H1 (cell line): ENCODE results near the gene PNCK. TPM values are rescaled to one million over a fixed set of nuclear protein-coding genes. Genes with fewer than 3 reads are reported as not detected.

Experiments
- CTCF ChIA-PET: fragments of 300-600 bp; sonication (Branson Sonifier 250); formaldehyde crosslinking; loops from one replicate; lab custom pipeline; 2021; ENCODE audit not compliant: partially characterized antibody; lab: Charles Lee
- POLR2A ChIA-PET: fragments of 300-600 bp; sonication (Branson Sonifier 250); formaldehyde crosslinking; loops from one replicate; lab custom pipeline; 2021; ENCODE audit warnings: inconsistent platforms; ENCODE audit not compliant: partially characterized antibody; lab: Charles Lee
- DNase-seq, 2 experiments: peaks; one replicate each; pipeline versions ENCODE4 v3.0.0 to v3.0.0-alpha.2; 2010 to 2022; ENCODE audit warnings: low spot score in 2 of 2, low read depth in 1 of 2, mixed read lengths in 1 of 2
- FAIRE-seq: peaks from 2 replicates; lab custom pipeline; 2011; peaks lifted over from hg19 to GRCh38; lab: Jason Lieb, UNC
- H2AFZ ChIP-seq: 2 replicates; pipeline ENCODE4 v1.8.1; 2012; ENCODE audit warnings: low read length, inconsistent platforms
- H2AK5ac ChIP-seq: 2 replicates; pipeline ENCODE4 v1.6.1; 2013; ENCODE audit warnings: low read depth, low read length
- H2BK120ac ChIP-seq: replicated peaks from 2 replicates; pipeline ENCODE3; 2013; ENCODE audit warnings: low read depth, low read length, inconsistent platforms
- H2BK12ac ChIP-seq: 2 replicates; pipeline ENCODE4 v1.6.1; 2013; ENCODE audit warnings: low read depth, low read length
- H2BK15ac ChIP-seq: 2 replicates; pipeline ENCODE4 v1.6.1; 2013; ENCODE audit warnings: low read length
- H2BK20ac ChIP-seq: 2 replicates; pipeline ENCODE4 v1.6.1; 2013; ENCODE audit warnings: low read length
- H2BK5ac ChIP-seq: 2 replicates; pipeline ENCODE4 v1.6.1; 2013; ENCODE audit warnings: low read depth, low read length
- H3K14ac ChIP-seq: 2 replicates; pipeline ENCODE4 v1.6.1; 2013; ENCODE audit warnings: inconsistent platforms; ENCODE audit not compliant: insufficient read length
- H3K18ac ChIP-seq: 2 replicates; pipeline ENCODE4 v1.6.1; 2013; ENCODE audit warnings: low read length; ENCODE audit errors: extremely low read depth
- H3K23ac ChIP-seq: 2 replicates; pipeline ENCODE4 v1.6.1; 2013; ENCODE audit warnings: inconsistent platforms; ENCODE audit not compliant: insufficient read length
- H3K23me2 ChIP-seq: 2 replicates; pipeline ENCODE4 v1.6.1; 2013; ENCODE audit warnings: low read depth, low read length
- H3K27ac ChIP-seq: 2 replicates; pipeline ENCODE4 v1.6.1; 2011; ENCODE audit warnings: low read depth, low read length, inconsistent platforms
- H3K27me3 ChIP-seq, 4 experiments: replicated peaks in 1 of 4; 1 replicate in 1 of 4; 2 replicates in 3 of 4; pipeline versions ENCODE4 v1.6.1 to v1.8.1; 2011 to 2013; ENCODE audit warnings: low read length in 3 of 4, mild to moderate bottlenecking in 3 of 4, inconsistent platforms in 2 of 4, mixed read lengths in 2 of 4, moderate library complexity in 1 of 4; ENCODE audit not compliant: control insufficient read depth in 3 of 4, insufficient read depth in 3 of 4; ENCODE audit errors: extremely low read depth in 1 of 4
- H3K36me3 ChIP-seq, 4 experiments: 2 replicates each; pipeline versions ENCODE4 v1.6.1 to v1.8.1; 2011 to 2013; ENCODE audit warnings: mild to moderate bottlenecking in 4 of 4, low read length in 3 of 4, moderate library complexity in 2 of 4, control low read depth in 1 of 4, inconsistent platforms in 1 of 4; ENCODE audit not compliant: insufficient read depth in 4 of 4, control insufficient read depth in 2 of 4
- H3K4ac ChIP-seq: replicated peaks from 2 replicates; pipeline ENCODE3; 2013; ENCODE audit warnings: low read length, low read depth, mixed read lengths, inconsistent platforms; ENCODE audit not compliant: insufficient read length
- H3K4me1 ChIP-seq, 4 experiments: replicated peaks in 1 of 4; 1 replicate in 1 of 4; 2 replicates in 3 of 4; pipeline versions ENCODE4 v1.6.1 to v1.8.1; 2011 to 2013; ENCODE audit warnings: low read length in 3 of 4, inconsistent platforms in 2 of 4, mixed read lengths in 1 of 4; ENCODE audit not compliant: insufficient read depth in 4 of 4, control insufficient read depth in 3 of 4
- H3K4me2 ChIP-seq, 2 experiments: 2 replicates each; pipeline versions ENCODE4 v1.6.1 to v1.8.1; 2011 to 2013; ENCODE audit warnings: low read depth in 2 of 2, low read length in 2 of 2, control low read depth in 1 of 2, inconsistent platforms in 1 of 2, mild to moderate bottlenecking in 1 of 2; ENCODE audit not compliant: insufficient read depth in 1 of 2
- H3K4me3 ChIP-seq, 4 experiments: fragments of 200-600, 300-600 bp in 1 of 4; sonication (generic), shearing (Covaris generic), sonication (Bioruptor Twin) in 1 of 4; 2 replicates each; pipeline versions ENCODE4 v1.5.1 to v1.8.1; 2011 to 2016; ENCODE audit warnings: low read length in 4 of 4, low read depth in 3 of 4, control low read depth in 2 of 4, inconsistent platforms in 2 of 4, mild to moderate bottlenecking in 2 of 4, mixed read lengths in 1 of 4, moderate library complexity in 1 of 4; ENCODE audit not compliant: insufficient read depth in 2 of 4; ENCODE audit errors: extremely low read depth in 1 of 4
- H3K56ac ChIP-seq: replicated peaks from 2 replicates; pipeline ENCODE3; 2013; ENCODE audit warnings: low read depth, mild to moderate bottlenecking, mixed read lengths, low read length, inconsistent platforms; ENCODE audit not compliant: insufficient read length
- H3K79me1 ChIP-seq: 2 replicates; pipeline ENCODE4 v1.6.1; 2013; ENCODE audit warnings: low read depth, low read length, control low read depth
- H3K79me2 ChIP-seq, 2 experiments: 2 replicates each; pipeline versions ENCODE4 v1.6.1 to v1.8.1; 2012 to 2013; ENCODE audit warnings: low read length in 2 of 2, mild to moderate bottlenecking in 2 of 2, inconsistent platforms in 1 of 2; ENCODE audit not compliant: insufficient read depth in 2 of 2, control insufficient read depth in 1 of 2
- H3K9ac ChIP-seq, 4 experiments: replicated peaks in 1 of 4; 1 replicate in 1 of 4; 2 replicates in 3 of 4; pipeline versions ENCODE4 v1.6.1 to v1.8.1; 2011 to 2013; ENCODE audit warnings: low read depth in 3 of 4, low read length in 3 of 4, control low read depth in 2 of 4, mild to moderate bottlenecking in 2 of 4, moderate library complexity in 2 of 4, inconsistent platforms in 1 of 4; ENCODE audit errors: extremely low read depth in 1 of 4
- H3K9me3 ChIP-seq, 2 experiments: 2 replicates each; pipeline versions ENCODE4 v1.6.1 to v1.8.1; 2012 to 2013; ENCODE audit warnings: mild to moderate bottlenecking in 2 of 2, moderate library complexity in 2 of 2, control low read depth in 1 of 2, inconsistent platforms in 1 of 2, low read depth in 1 of 2, low read length in 1 of 2, mixed read lengths in 1 of 2; ENCODE audit not compliant: insufficient read depth in 2 of 2
- H4K20me1 ChIP-seq, 2 experiments: replicated peaks in 1 of 2; 2 replicates each; pipeline versions ENCODE3 to v1.8.1; 2011 to 2013; ENCODE audit warnings: inconsistent platforms in 2 of 2, low read length in 2 of 2, mild to moderate bottlenecking in 1 of 2; ENCODE audit not compliant: insufficient read depth in 2 of 2, control insufficient read depth in 1 of 2
- H4K5ac ChIP-seq: 2 replicates; pipeline ENCODE4 v1.6.1; 2013; ENCODE audit warnings: low read length, low read depth, mixed read lengths, inconsistent platforms; ENCODE audit not compliant: insufficient read length
- H4K8ac ChIP-seq: 2 replicates; pipeline ENCODE4 v1.8.0; 2013; ENCODE audit warnings: mild to moderate bottlenecking, moderate library complexity, low read length, inconsistent platforms; ENCODE audit not compliant: insufficient read depth; ENCODE audit errors: extremely low read depth
- H4K91ac ChIP-seq: replicated peaks from 2 replicates; pipeline ENCODE3; 2013; ENCODE audit warnings: low read length, mixed read lengths, inconsistent platforms; ENCODE audit not compliant: insufficient read length
- ATF2 ChIP-seq: IDR thresholded peaks from 2 replicates; pipeline ENCODE4 v1.6.1; 2012; ENCODE audit warnings: low read length, inconsistent platforms
- CBX5 ChIP-seq: fragments of 300-800, 300-1000 bp; sonication (generic); IDR thresholded peaks from 2 replicates; pipeline ENCODE4 v1.7.1; 2016; ENCODE audit warnings: antibody characterized with exemption, low read length, low read depth
- EP300 ChIP-seq, 2 experiments: IDR thresholded peaks; 1 replicate in 1 of 2; 2 replicates in 1 of 2; pipeline ENCODE4 v1.6.1; 2011 to 2012; ENCODE audit warnings: low read depth in 2 of 2, low read length in 2 of 2, mild to moderate bottlenecking in 2 of 2, borderline replicate concordance in 1 of 2, inconsistent platforms in 1 of 2, moderate library complexity in 1 of 2
- HDAC2 ChIP-seq, 2 experiments: fragments of 300-600 bp in 1 of 2; sonication (generic) in 1 of 2; IDR thresholded peaks; 2 replicates each; pipeline ENCODE4 v1.6.1; 2011 to 2012; ENCODE audit warnings: low read depth in 2 of 2, low read length in 2 of 2, mild to moderate bottlenecking in 2 of 2, moderate library complexity in 2 of 2, borderline replicate concordance in 1 of 2, inconsistent platforms in 1 of 2
- JUN ChIP-seq: IDR thresholded peaks from 2 replicates; pipeline ENCODE4 v1.6.1; 2011; ENCODE audit warnings: low read depth, mild to moderate bottlenecking, improper control_type of control experiment, low read length
- RXRA ChIP-seq: IDR thresholded peaks from 2 replicates; pipeline ENCODE4 v1.6.1; 2011; ENCODE audit warnings: low read depth, mild to moderate bottlenecking, low read length, moderate library complexity; ENCODE audit not compliant: insufficient read depth
- SIX5 ChIP-seq: IDR thresholded peaks from 2 replicates; pipeline ENCODE4 v1.6.1; 2011; ENCODE audit warnings: mild to moderate bottlenecking, low read depth, low read length
- SP4 ChIP-seq: IDR thresholded peaks from 2 replicates; pipeline ENCODE4 v1.6.1; 2012; ENCODE audit warnings: low read length, inconsistent platforms
- WGBS, 2 experiments: shearing (Covaris generic) in 1 of 2; methylation state at CpG; one replicate each; pipeline versions ENCODE4 v1.1.6 to v1.1.7; 2013 to 2015; ENCODE audit warnings: low lambda C conversion rate in 2 of 2, mixed read lengths in 2 of 2, inconsistent platforms in 1 of 2, low coverage in 1 of 2, missing lambda C conversion rate in 1 of 2; ENCODE audit not compliant: insufficient replicate concordance in 2 of 2, insufficient coverage in 1 of 2, insufficient read length in 1 of 2; ENCODE audit errors: extremely low coverage in 1 of 2, missing lambda C conversion rate in 1 of 2; 5-methylcytosine and 5-hydroxymethylcytosine counted together
- polyA plus RNA-seq, 7 experiments: library from polyadenylated mRNA; depleted of rRNA in 3 of 7; stranded (reverse) in 5 of 7; unstranded in 2 of 7; fragments of >200 nt in 5 of 7; fragments of 200-250 nt in 2 of 7; gene quantifications; 1 replicate in 5 of 7; 2 replicates in 1 of 7; 4 replicates in 1 of 7; pipeline versions ENCODE4 v1.2.1 to v1.2.3, GENCODE V29; 2011 to 2013; ENCODE audit warnings: missing spikeins in 2 of 7, mixed read lengths in 2 of 7
- total RNA-seq: library from RNA; stranded (reverse); fragmentation: NEBNext Ultra II Directional; extraction: Animal tissue kit (Norgen Biotek cat#: 25700); gene quantifications from 2 replicates; pipeline ENCODE4 v1.2.1, GENCODE V29; 2021

The PNCK gene
- total and polyA plus RNA-seq, 2 of the 8 experiments (the other 6 are each of a cell fraction or from before 2014, with no cell fraction given), result 6.2 to 6.3 TPM

DNA sequence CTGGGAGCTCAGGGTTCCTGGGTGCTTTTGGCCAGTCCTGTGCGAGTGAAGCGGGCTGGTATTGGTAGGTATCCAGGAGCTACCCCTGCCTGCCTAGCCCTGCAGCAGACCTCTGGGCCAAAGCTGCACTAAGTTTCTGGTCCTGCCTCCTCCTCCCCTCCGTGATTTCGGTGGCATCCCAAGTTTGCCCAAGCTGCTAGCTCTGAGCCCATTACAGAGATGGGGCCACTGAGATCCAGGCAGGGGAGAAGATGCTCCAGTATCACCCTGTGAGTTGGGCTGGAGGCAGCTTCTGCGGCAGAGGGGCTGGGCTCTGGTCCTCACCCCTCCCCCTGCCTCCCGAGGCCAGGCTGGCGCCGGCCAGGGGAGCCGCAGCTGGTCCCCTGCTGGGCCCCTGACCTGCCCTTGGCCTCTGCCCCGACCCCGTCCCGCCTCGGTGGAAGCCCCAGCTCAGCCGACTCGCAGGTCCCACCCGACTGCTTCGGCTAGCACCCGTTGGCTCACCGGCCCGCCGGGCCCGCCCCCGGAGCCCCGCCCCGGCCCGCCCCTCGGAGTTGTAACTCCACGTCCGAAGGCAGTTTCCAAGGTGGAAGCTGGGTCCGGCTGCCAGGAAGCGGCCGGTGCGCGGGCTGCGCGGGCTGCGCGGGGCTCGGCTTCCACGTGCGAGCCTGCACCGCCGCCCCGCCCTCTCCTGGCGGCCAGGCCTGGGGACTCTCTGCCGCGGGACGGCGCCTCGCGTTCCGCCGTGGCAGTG lies 26.8 kb downstream of the PNCK start, which contains the start of gene DUSP9:
Gene DUSP9 (plus strand): TSS at position 584 of the 754 bp plus-strand sequence. CDS start 751 bp downstream, outside the sequence.
- H3K4me2 ChIP-seq, result peak within 1 kb of the TSS; percentile 61 to 63
- H2BK12ac ChIP-seq, result no peak within 1 kb of the TSS
- peaks cover 0 to 16% of the 10 kb centered on the region in 2 experiments for H4K20me1 ChIP-seq
- no peaks in the 10 kb centered on the region; a peak in 1 of 4 replicates for H3K9me3 ChIP-seq
- no peak within 1 kb of the TSS for H2BK20ac ChIP-seq
- H2BK15ac ChIP-seq, result no peak within 1 kb of the TSS
- no peak within 1 kb of the TSS for H4K91ac ChIP-seq
- peaks cover 7% of the 10 kb centered on the region; the same call in 1 of the 2 replicates for H3K23me2 ChIP-seq
- DNase-seq (no peak), FAIRE-seq (no peak)
- 0 out of 2 replicates have a peak within 1 kb of the TSS, but pooled peaks have one; percentile 1 for H2AK5ac ChIP-seq
- ChIA-PET POLR2A (interaction anchor here (1.3 kb wide), 1 partner anchor 37 kb away, joined by 5 read pairs; no protein-coding TSS in a partner anchor), CTCF (interaction anchor here (1.2 to 28.7 kb wide), 11 partner anchors 2 to 107 kb away, joined by 3 to 408 read pairs (median 27); partner anchors contain the start of gene DUSP9)
- no peaks in the 10 kb centered on the region for H3K79me2 ChIP-seq
- H3K4ac ChIP-seq, result no peak within 1 kb of the TSS
- no peak within 1 kb of the TSS for H3K27ac ChIP-seq
- H4K5ac ChIP-seq, result no peak within 1 kb of the TSS
- no peak within 1 kb of the TSS for H2AFZ ChIP-seq
- H3K36me3 ChIP-seq, result peaks cover 0 to 4% (median 0%) of the 10 kb centered on the region in 4 experiments; a peak in 1 of 8 replicates
- no peak within 1 kb of the TSS for H3K23ac ChIP-seq
- H3K27me3 ChIP-seq, result peaks cover 72% of the 10 kb centered on the region in 4 experiments
- no peak within 1 kb of the TSS for H3K9ac ChIP-seq
- no peak within 1 kb of the TSS for H2BK120ac ChIP-seq
- no peak within 1 kb of the TSS; the same call in 1 of the 2 replicates for H4K8ac ChIP-seq
- H3K56ac ChIP-seq, result no peak within 1 kb of the TSS
- H3K79me1 ChIP-seq, result no peaks in the 10 kb centered on the region
- H3K4me3 ChIP-seq, result peak within 1 kb of the TSS in 2 of 4 experiments; percentile 4 to 48; a peak in 4 of 8 replicates
- no peak within 1 kb of the TSS for H2BK5ac ChIP-seq
- peaks cover 0 to 14% (median 7%) of the 10 kb centered on the region in 4 experiments; a peak in 4 of 7 replicates for H3K4me1 ChIP-seq
- H3K14ac ChIP-seq, result no peak within 1 kb of the TSS
- H3K18ac ChIP-seq, result no peak within 1 kb of the TSS
- 16% methylated on average over 10 of the region's 53 CpGs; no CpG with 5 or more reads in 1 of the 2 experiments for WGBS, 2 experiments
- TF ChIP-seq EP300 (IDR thresholded peaks at IDR 0.05; ENCODE audit: borderline replicate concordance in 1 of 2, low read depth in 2 of 2, low read length in 2 of 2) (no peak), JUN (no peak), HDAC2 (IDR thresholded peaks at IDR 0.05; ENCODE audit: borderline replicate concordance in 1 of 2, low read depth in 2 of 2, low read length in 2 of 2) (no peak), SIX5 (no peak), RXRA (0 out of 2 replicates have a peak, but pooled peaks have one; percentile 15), SP4 (no peak), CBX5 (no peak), ATF2 (no peak)
